ENCODE measurements around the gene STARD10. TPM values are rescaled to one million over a fixed set of nuclear protein-coding genes. Genes with fewer than 3 reads are reported as not detected.

STARD10 gene
- total RNA-seq, 4 donors from 2014 or later: 26.6 to 75.4 (median 58.1) TPM

- Histone ChIP-seq H3K27ac (replicated peaks in 1 of 4) (peak overlapping the region; percentile 64 to 77 (median 66)), H3K36me3 (peaks cover 0 to 3% (median 0%) of the 10 kb centered on the region in 4 donors), H3K27me3 (no peaks in the 10 kb centered on the region), H3K4me3 (no peak overlapping the region), H3K9me3 (no peaks in the 10 kb centered on the region), H3K4me1 (peaks cover 24 to 76% (median 72%) of the 10 kb centered on the region in 4 donors)
- DNase-seq (ENCODE audit: extremely low spot score): no peak
- intact Hi-C loops (cut with DNase I): no loop called here
- WGBS: 57% methylated on average over 8 of the region's 8 CpGs
- TF ChIP-seq POLR2A (IDR thresholded peaks at IDR 0.05; ENCODE audit: low read depth): no peak
- peak; percentile 79 to 90 for TF ChIP-seq POLR2AphosphoS5 (IDR thresholded peaks at IDR 0.05)
- TF ChIP-seq, protein P1, sequence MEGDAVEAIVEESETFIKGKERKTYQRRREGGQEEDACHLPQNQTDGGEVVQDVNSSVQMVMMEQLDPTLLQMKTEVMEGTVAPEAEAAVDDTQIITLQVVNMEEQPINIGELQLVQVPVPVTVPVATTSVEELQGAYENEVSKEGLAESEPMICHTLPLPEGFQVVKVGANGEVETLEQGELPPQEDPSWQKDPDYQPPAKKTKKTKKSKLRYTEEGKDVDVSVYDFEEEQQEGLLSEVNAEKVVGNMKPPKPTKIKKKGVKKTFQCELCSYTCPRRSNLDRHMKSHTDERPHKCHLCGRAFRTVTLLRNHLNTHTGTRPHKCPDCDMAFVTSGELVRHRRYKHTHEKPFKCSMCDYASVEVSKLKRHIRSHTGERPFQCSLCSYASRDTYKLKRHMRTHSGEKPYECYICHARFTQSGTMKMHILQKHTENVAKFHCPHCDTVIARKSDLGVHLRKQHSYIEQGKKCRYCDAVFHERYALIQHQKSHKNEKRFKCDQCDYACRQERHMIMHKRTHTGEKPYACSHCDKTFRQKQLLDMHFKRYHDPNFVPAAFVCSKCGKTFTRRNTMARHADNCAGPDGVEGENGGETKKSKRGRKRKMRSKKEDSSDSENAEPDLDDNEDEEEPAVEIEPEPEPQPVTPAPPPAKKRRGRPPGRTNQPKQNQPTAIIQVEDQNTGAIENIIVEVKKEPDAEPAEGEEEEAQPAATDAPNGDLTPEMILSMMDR (IDR thresholded peaks at IDR 0.05): no peak
- TF ChIP-seq EP300 (IDR thresholded peaks at IDR 0.05): no peak
These were observed 58.3 kb downstream of the STARD10 start for GRCh38 chr11:72735495-72736027.

GRCh38 chr11:72732329-72732728 lies 61.5 kb downstream of the STARD10 start:
- Histone ChIP-seq H3K27ac (replicated peaks in 1 of 4) (peak overlapping the region in 1 of 4 donors; percentile 25), H3K36me3 (peaks cover 0 to 3% (median 0%) of the 10 kb centered on the region in 4 donors), H3K4me1 (peaks cover 20 to 46% (median 42%) of the 10 kb centered on the region in 4 donors), H3K9me3 (no peaks in the 10 kb centered on the region), H3K4me3 (no peak overlapping the region), H3K27me3 (no peaks in the 10 kb centered on the region)
- intact Hi-C loops (cut with DNase I): no loop called here
- 79% methylated on average over 10 of the region's 10 CpGs for WGBS
- TF ChIP-seq, protein P1 (IDR thresholded peaks at IDR 0.05): no peak
- TF ChIP-seq EP300 (IDR thresholded peaks at IDR 0.05): no peak
- no peak for TF ChIP-seq POLR2AphosphoS5 (IDR thresholded peaks at IDR 0.05)
- no peak for TF ChIP-seq POLR2A (IDR thresholded peaks at IDR 0.05; ENCODE audit: low read depth)
- DNase-seq (ENCODE audit: extremely low spot score): no peak

DNA sequence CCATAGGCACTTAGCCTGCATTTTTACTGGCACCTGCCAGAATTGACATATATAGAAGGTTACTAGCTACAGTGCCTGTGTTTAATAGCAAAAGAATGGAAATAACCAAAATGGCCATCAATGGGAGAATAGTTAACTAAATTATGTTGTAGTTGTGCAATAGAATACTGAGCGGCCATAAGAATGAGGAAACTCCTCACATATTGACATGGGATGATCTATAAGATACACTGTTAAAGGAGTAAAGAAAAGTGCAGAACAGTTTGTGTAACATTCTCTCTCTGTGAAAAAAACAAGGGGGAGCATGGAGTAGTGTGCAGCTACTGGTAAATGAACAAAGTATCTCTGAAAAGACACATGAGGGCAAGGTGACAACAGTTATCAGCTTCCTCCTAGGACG lies 63.1 kb downstream of the STARD10 start:
- 80% methylated on average over 2 of the region's 2 CpGs for WGBS
- intact Hi-C loops (cut with DNase I): no loop called here
- no peaks in the 10 kb centered on the region for H3K27me3 ChIP-seq
- DNase-seq (ENCODE audit: extremely low spot score): no peak
- no peak overlapping the region for H3K4me3 ChIP-seq
- no peaks in the 10 kb centered on the region for H3K9me3 ChIP-seq
- TF ChIP-seq EP300 (IDR thresholded peaks at IDR 0.05) (no peak), POLR2AphosphoS5 (IDR thresholded peaks at IDR 0.05) (no peak), POLR2A (IDR thresholded peaks at IDR 0.05; ENCODE audit: low read depth) (no peak)
- TF ChIP-seq, protein P1 (IDR thresholded peaks at IDR 0.05): no peak
- no peak overlapping the region for H3K27ac ChIP-seq (replicated peaks in 1 of 4)
- H3K4me1 ChIP-seq: peaks cover 7 to 30% (median 29%) of the 10 kb centered on the region in 4 donors
- peaks cover 0 to 17% (median 4%) of the 10 kb centered on the region in 4 donors for H3K36me3 ChIP-seq

DNA sequence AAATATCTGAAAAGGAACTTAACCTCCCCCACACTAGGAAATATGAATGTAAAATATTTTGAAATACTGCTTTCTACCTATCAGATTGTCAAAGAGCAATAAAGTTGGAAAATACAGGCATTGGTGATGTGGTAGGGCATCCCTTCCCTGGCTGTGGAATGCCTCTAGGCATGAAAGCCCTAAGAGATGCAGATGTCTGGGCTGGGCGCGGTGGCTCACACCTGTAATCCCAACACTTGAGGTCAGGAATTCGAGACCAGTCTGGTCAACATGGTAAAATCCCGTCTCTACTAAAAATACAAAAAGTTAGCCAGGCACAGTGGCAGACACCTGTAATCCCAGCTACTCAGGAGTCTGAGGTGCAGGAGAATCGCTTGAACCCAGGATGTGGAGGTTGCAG lies 63.6 kb downstream of the STARD10 start:
- Histone ChIP-seq H3K36me3 (peaks cover 0 to 17% (median 4%) of the 10 kb centered on the region in 4 donors), H3K9me3 (no peaks in the 10 kb centered on the region), H3K27ac (replicated peaks in 1 of 4) (no peak overlapping the region), H3K27me3 (no peaks in the 10 kb centered on the region), H3K4me1 (peaks cover 6 to 30% (median 28%) of the 10 kb centered on the region in 4 donors), H3K4me3 (no peak overlapping the region)
- TF ChIP-seq EP300 (IDR thresholded peaks at IDR 0.05): no peak
- no peak for TF ChIP-seq POLR2A (IDR thresholded peaks at IDR 0.05; ENCODE audit: low read depth)
- no peak for TF ChIP-seq POLR2AphosphoS5 (IDR thresholded peaks at IDR 0.05)
- TF ChIP-seq, protein P1 (IDR thresholded peaks at IDR 0.05): no peak
- WGBS: 94% methylated on average over 5 of the region's 5 CpGs
- DNase-seq (ENCODE audit: extremely low spot score): no peak
- intact Hi-C loops (cut with DNase I): no loop called here
